HG03439 (cell line): ENCODE results near the gene PEX10.

Source experiments
- ATAC-seq: cut with Tn5 transposase; IDR thresholded peaks from one replicate; pipeline ENCODE4 v1.9.1; 2021; ENCODE audit warnings: mild to moderate bottlenecking, moderate library complexity; ENCODE audit not compliant: unreplicated experiment

PEX10 gene

DNA sequence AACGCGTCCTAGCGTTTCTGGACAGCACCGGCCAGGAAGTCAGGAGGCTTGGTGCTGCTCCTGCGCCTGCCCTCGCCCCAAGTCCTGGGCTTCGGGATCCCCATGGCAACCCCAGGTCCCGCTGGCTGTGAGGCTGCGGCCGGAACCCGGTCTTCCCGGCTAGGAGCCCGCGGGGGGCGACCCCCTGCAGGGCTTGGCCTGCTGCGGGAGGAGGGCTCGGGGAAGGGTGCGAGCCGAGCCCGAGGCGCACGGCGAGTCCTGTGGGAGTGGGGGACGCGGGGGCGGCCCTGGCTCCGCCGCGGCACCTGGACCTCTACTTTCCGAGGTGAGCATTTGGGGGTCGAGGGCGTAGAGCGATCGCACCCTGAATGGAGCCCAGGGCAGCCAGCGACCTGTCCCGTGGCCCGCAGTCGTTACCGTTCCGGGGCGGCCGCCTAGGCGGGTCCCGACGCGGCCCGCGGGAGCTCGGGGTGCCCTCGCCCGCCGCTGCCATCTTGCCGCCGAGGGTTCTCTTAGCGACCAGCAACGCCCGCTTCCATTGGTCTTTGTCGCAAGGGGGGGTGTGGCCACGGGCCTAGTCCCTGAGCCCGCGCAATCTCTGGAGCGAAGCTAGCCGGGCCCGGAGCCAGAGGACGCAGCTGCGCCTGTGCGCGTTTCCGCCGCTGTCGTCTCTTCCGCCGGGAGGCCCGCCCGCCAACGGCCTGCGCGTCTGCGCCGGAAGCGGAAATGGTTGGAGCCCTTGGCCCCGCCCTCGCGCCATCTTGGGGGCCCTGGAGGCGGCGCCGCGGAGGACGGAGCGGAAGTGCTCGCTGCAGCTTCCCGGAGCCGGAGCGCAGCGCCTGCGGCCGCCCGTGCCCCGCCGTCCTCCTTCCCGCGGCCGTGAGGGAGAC lies 21.1 kb downstream of the PEX10 start, which contains the start of the genes MORN1 and RER1:
Gene MORN1, minus strand, starts transcription at position 514 of the 890 bp plus-strand sequence. Its CDS starts 21 bp downstream, at position 493.
Gene RER1, plus strand, starts transcription at position 801 of the 890 bp plus-strand sequence. CDS start 3,950 bp downstream, outside the sequence.
- ATAC-seq = peak; percentile 81

GRCh38 chr1:2389644-2390043 lies 22.7 kb downstream of the PEX10 start:
- ATAC-seq = no peak

- no peak for ATAC-seq
These were observed 24.1 kb downstream of the PEX10 start for GRCh38 chr1:2388004-2388913.

- ATAC-seq = no peak
These were observed 25.4 kb downstream of the PEX10 start for GRCh38 chr1:2386636-2387611.

DNA sequence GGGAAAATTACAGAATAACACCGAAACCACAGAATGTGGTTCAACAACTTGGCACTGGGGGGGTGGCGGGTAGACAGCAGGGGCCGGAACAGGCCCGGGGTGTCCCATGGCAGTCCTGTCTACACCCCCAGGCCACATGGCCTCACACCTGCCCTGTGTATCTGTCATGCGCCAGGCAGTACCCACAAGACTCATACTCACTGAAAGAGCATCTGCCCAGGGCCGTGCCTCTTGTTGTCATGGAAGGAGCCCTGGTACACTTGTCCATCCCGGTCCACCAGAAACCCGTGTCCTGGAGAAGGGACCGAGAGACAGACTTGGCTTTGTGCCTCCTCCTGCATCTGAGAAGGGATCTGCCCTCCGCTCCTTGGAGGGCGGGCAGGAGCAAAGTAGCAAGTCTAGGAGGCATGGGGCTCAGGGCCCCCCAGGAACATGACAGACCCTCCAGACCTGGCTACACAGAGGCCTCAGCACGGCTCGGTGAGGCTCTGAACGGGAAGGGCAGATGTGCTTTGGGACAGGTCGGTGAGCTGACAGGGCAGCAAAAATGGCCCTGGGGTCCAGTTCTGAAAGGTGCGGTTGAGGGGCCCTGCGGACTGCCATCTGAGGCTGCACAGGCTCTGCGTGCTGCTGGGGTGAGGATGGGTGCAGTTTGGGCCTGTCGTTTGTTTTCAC lies 26.6 kb downstream of the PEX10 start:
- no peak for ATAC-seq

GRCh38 chr1:2384941-2385481 lies 27.4 kb downstream of the PEX10 start:
- no peak for ATAC-seq

DNA sequence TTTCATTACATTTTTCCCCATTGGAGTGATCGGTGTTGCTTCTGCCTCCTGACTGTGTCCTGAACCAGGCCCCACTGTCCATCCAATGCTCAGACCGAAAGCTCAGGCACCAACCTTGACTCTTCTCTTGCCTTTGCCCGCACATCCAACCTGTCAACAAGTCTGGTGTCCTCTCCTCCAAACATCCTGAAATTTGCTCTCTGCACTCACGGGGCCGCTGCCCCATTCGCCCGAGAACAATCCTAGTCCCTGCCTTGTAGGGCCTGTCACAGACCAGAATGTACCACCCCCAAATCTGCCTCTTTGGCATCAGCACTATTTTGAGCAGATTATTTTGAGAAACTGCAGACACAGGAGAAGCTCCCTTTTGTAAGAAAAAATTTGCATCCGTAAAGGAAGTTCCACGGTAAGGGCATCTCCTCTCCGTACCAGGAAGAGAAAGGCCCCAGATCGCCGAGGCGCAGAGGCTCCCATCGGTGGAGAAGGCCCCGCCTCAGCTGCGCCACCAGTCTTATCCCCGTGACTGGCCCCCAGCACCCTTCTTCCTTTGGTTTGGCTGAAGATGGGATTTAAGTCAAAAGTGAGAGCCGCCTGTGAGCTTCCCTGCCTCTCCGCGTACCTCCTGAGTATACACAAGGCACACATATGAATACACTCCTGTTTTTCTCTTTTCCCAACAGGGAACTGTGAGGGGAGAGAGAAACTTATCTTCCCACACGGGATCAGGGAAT lies 28.1 kb downstream of the PEX10 start:
- no peak for ATAC-seq

DNA sequence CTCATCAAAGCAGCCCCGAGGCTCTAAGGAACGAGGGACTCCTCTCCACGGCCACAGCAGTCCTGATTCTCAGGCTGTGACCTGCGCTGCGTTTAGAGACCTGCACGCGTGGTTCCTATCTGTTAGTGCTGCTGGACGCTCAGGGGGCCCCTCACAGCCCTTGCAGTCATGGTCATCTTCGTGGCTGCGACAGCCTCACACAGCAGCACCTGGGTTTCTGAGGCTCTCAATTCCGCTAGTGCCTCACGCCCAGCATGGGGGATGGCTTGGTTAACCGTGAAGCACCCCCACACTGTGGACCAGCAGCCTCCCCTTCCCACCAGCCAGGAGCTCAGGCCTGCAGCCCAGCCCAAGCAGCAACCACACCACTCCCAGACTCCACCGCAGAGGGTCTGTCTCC lies 28.8 kb downstream of the PEX10 start:
- no peak for ATAC-seq

GRCh38 chr1:2382621-2383361 lies 29.6 kb downstream of the PEX10 start:
- ATAC-seq = no peak

- ATAC-seq = no peak
These were observed 30.4 kb downstream of the PEX10 start for GRCh38 chr1:2381741-2382620.

DNA sequence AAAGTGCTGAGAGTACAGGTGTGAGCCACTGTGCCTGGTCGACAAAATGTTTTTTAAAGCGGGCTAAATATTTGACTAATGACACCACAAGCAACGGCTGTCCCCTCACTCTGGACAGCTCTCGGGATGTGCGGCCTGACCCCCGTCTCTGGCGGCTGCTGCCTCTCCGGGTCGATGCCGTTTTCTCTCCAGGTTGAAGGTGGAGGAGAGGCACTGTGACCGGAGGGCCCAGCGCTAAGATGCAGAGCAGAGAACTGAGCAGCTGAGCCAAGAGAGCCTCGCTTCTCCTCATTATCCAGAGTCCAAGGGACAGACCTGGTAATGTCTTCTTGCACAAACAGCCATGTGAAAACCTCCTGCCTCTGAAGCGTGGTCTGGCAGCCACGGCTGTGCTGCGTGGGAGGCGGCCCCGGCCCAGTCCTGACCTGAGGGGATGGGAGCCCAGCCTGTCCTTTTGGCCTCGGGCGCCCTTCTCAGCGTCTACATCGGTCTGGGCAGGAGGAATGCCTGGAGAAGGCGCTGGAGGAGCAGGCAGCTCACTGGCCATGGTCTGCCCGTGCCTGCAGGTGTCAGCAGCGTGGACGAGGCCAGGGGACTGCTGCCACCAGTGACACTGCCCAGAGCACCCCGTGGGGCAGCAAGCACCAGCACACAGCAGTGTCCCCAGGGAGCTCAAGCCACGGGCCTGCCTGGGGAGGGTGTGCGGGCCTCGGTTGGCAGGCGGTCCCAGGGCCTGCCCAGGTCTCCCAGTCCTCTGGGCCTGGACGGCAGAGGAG lies 31.4 kb downstream of the PEX10 start:
- no peak for ATAC-seq

DNA sequence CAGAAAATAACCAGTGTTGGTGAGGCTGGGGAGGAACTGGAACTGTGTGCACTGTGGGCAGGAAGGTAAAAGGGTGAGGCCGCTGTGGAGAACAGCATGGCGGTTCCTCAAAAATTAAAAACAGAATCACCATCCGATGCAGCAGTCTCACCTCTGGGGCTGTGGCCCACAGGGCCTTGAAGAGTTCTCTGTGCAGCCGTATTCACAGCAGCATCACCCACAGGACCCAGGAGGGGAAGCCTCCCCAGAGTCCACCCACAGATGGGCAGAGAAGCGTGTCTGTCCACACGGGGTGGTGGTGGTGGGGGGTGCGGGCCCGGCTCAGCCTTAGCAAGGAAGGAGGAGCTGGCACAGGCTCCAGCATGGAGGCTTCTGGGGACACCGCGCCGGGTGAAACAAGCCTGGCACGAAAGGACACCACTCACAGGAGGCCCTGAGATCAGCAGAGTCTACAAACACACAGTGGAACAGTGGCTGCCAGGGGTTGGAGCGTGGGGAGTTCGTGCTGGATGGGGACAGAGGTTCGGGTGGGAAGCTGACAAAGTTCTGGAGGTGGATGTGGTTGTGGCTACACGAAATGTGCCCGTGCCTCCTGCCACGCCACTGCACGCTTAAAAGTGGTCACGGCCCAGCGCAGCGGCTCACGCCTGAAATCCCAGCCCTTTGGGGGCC lies 32.5 kb downstream of the PEX10 start:
- ATAC-seq = no peak

DNA sequence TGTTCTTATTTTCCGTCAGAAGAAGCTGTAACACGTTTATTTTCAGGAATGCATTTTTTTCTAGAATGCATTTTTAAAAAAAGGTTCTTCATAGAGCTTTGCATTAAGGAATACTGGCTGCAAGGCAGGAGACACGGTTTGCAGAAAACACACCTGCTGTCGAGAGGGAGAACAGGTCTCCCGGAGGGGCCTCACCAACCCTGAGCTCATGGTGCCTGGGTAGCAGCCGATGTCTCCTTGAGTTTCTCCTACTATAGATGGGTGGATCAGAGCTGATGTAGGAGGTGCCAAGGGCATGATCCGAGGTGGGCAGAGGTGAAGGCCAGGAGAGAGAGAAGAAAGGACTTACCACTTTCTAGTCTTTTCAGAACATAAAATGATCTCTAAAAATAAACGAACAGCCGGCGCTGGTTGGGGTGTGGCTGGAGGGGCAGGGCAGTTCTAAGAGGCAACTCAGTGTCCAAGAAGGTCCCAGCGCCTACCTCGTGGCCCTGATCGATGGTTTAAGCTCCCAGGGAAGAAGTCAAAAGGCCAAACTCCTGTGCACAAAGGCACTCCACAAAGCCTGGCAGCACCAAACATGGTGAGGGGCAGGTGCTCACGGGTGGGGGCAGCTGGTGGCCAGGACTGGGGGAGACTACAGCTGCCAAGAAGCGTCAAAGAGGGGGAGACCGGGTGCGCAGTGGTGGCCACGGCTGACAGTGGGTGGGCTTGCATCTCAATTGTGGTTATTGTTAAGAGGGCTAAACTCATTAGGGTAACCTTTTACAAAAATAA lies 33.2 kb downstream of the PEX10 start:
- ATAC-seq = no peak

DNA sequence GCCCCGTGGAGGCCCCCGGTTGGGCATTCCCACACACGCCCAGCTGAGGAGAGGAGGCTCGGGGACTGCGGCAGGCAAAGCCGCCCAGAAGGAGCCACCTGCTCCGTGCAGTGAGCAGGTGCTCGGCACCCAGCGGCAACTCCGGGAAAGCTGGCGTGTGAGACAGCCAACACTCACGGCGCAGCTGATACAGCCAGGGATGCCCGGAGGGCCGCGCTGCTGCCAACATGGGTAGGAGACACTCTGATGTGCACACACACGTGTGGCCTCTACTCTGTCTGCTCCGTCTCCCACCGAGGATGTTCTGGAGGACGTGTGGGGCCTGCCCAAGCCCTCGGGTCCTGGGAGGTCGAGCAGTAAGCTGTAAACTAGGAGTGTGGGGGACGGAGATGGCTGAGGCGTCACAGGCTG lies 33.9 kb downstream of the PEX10 start:
- ATAC-seq = no peak
